Measurements from ENCODE around the gene TFF1.

Gene TFF1

GRCh38 chr21:42317826-42318746, 48.2 kb downstream of the TFF1 start:
- no peak for DNase-seq (ENCODE audit: low spot score)

- DNase-seq (ENCODE audit: low spot score) = no peak
Observed at GRCh38 chr21:42317341-42317741, 49.0 kb downstream of the TFF1 start.

- no peak for DNase-seq (ENCODE audit: low spot score)
Observed at GRCh38 chr21:42316891-42317290, 49.4 kb downstream of the TFF1 start.

GRCh38 chr21:42315296-42315891, 50.9 kb downstream of the TFF1 start, which contains the start of gene TFF3:
Gene TFF3 (minus strand): TSS chr21:42315409. CDS start chr21:42315374, 35 bp downstream.
- no peak for DNase-seq (ENCODE audit: low spot score)

GRCh38 chr21:42314616-42315295, 51.6 kb downstream of the TFF1 start:
- DNase-seq (ENCODE audit: low spot score) = no peak

GRCh38 chr21:42313501-42313969, 52.8 kb downstream of the TFF1 start:
- no peak for DNase-seq (ENCODE audit: low spot score)

GRCh38 chr21:42312626-42313104, 53.7 kb downstream of the TFF1 start:
- no peak for DNase-seq (ENCODE audit: low spot score)
